ENCODE data around the gene CBX4.

- TF ChIP-seq ZFP3 (CRISPR knock-in tag; IDR thresholded peaks at IDR 0.05): no peak
- no peak for TF ChIP-seq ZNF70 (CRISPR knock-in tag; IDR thresholded peaks at IDR 0.05)
- TF ChIP-seq, protein P1, sequence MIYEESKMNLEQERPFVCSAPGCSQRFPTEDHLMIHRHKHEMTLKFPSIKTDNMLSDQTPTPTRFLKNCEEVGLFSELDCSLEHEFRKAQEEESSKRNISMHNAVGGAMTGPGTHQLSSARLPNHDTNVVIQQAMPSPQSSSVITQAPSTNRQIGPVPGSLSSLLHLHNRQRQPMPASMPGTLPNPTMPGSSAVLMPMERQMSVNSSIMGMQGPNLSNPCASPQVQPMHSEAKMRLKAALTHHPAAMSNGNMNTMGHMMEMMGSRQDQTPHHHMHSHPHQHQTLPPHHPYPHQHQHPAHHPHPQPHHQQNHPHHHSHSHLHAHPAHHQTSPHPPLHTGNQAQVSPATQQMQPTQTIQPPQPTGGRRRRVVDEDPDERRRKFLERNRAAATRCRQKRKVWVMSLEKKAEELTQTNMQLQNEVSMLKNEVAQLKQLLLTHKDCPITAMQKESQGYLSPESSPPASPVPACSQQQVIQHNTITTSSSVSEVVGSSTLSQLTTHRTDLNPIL (CRISPR knock-in tag; IDR thresholded peaks at IDR 0.05; ENCODE audit: low read depth): no peak
- no peak for TF ChIP-seq ZC3H10 (CRISPR knock-in tag; IDR thresholded peaks at IDR 0.05)
- TF ChIP-seq TOX (CRISPR knock-in tag; IDR thresholded peaks at IDR 0.05; ENCODE audit: borderline replicate concordance): no peak
- TF ChIP-seq ESRRG (CRISPR knock-in tag; IDR thresholded peaks at IDR 0.05): no peak
Measured at GRCh38 chr17:79806446-79806760, 32.8 kb downstream of the CBX4 start.

Data from SK-N-SH treated with all-trans-retinoic acid at 6 μM for 48 hours (cell line).